HK-2 (cell line): ENCODE data around the gene CAMK1D.
"Not testable (repeated sequence)": the region's sequence is repeated elsewhere in the genome, so short reads cannot be mapped to it uniquely, and the experiment has no call there.

Experiments
- DNase-seq: peaks from one replicate; pipeline ENCODE4 v3.0.0-alpha.2; 2018; ENCODE audit not compliant: unreplicated experiment

The CAMK1D gene

DNA sequence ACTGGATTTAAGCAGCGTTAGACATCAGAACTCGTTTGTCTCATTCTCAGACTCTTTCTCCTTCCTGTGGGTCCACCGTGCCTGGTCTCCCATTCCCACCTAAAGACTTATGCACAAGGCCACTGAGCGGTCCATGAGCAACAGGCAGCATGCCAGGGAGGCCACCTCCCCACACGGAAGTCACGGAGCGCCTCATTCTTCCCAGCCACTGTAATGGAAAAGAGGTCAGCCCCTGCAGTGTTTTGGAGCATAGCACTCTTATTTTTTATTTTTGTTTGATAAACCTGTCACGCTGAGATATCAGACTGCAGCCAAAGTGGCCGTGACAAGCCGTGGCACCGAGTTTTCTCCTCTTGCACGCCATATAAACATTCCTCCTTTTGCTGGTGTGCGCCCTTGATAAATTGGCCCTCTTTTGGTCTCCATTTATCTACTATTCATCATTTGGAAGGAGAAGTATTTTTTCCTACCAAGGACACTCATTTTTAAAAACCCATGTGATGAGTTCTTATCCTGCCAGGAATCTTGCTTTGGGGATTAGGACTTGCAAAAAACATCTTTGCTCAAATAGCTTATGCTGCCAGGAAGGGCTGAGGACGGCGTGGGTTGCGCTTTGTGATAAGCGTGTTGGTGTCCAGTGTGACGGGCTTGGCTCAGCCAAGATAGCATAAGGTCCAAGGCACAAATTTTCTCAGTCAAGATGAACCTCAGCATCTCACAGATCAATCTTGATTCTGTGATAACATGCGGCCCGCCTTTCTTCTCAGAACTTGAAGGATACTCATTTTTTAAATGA, 446.2 kb downstream of the CAMK1D start:
- no peak for DNase-seq

DNA sequence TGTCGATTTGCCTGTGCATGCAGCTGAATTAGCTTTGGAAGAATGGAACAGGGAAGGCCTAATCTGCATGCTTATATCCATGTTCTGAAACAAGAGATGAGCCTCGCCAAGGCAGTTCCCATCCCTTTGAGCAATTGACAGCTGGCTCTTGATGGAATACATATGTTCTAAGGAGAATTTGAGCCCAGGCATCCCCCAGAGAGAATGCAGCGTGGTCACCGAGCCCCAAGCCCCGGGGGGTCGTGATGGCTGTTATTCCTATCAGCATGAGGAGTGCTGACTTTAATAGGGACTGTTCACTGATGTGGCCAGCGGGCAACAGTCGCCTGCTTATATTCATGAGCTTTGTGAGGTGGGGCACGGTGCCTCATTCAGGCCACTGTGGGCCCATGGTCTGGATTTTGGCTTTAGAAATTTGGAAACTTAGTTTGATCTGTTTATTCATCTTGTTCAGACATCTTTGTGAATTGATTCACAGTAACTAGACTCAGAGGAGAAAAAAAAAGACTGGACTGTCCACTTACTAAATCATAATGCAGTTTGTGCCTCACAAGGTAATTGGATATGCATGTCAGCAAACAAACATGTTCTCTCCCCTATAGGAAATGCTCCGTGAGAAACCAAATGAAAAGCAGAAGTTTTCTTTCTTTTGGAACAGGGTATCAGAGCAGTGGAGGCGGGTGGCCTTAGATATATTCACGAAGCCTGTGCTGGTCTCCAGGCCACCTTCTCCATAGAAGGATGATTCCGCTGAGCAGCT, 447.2 kb downstream of the CAMK1D start:
- no peak for DNase-seq

DNA sequence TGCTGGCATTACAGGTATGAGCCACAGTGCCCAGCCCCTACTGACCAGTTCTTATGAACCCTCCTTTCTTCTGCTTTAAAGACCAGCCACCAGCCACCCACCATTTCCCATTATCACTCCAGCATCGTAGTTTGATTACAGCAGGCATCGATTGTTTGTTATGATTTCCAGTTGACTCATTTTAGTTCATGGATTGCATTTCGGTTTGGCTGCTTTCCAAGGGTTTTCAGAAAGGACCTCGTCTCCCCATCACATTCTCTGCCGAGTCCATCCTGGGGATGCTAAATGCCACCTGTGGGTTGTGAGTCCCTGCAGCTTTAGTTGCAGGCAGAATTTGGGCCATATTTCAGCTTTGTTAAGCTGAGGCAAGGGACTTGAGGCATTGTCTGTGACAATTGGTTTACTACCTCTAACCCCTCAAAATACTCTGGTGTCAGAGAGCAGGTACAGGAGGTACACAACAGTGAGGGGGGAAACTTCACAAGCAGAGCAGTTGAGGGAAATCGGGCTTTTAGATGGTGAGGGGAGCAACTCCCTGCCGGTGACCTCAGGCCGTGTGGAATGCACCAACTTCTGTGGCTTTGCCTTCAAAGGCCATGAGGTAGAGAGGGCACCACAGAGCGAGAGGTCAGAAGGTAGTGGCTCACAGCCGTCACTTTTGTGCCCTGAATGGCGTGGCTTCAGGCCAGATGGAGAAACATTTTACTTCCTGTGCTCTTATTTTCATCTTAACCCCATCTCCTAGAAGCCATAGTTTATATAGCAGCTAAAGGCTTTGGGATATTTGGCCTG, 448.3 kb downstream of the CAMK1D start:
- DNase-seq, result no peak

DNA sequence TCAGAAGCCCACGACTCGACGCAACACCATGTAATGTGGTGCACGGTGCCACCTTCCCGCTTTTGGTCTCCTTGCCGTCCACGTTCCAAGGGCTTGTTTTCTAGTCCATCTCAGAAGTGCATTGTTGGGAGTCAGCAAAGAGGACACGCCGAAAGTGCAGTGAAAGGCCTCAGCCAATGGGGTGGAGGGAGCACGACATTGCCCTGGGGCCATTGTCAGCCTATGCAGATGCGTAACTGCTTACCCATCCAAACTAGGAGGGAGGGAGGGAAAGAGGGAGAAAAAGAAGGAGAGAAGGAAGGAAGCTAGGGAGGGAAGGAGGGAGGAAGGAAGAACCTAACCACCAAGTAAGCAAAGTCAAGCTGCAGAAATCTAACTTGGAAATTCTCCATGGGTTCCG, 449.8 kb downstream of the CAMK1D start:
- no peak for DNase-seq

DNA sequence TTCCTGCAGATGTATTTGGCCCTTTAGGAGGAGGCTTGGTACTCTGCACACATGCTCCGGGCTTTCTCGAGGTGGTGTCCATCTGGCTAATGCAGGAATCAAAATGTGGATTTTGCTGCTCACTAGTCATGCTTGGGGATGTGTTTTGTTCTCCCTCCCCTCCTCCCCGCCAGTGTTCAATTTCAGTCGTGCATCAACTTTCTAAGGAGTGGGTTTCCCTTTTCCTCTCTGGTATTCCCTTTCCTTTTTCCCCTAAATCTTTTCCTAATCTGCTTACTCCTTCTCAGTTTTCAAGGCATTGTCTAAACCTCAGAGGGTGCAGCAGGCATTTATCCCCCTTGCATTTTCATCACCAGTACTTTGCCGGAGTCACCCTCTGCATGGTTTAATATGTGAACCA, 450.4 kb downstream of the CAMK1D start:
- DNase-seq, result no peak

DNA sequence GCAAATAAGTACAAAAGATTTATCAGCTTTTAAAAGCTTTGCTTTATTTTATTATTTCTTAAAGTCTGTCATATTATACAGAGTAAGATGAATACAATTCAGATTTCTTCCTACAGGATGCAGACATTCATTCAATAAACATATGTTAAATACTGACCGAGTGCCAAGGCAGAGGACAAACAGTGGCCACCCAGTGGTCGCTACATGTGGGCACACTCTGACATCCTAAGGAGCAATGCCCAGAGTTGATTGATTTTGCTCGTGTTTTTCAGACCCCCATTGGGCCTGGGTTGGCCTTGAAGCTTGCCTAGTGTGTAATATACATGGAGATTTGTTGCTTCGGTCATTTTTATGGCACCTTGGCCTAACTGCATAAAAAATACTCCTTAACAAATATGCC, 451.0 kb downstream of the CAMK1D start:
- no peak for DNase-seq

DNA sequence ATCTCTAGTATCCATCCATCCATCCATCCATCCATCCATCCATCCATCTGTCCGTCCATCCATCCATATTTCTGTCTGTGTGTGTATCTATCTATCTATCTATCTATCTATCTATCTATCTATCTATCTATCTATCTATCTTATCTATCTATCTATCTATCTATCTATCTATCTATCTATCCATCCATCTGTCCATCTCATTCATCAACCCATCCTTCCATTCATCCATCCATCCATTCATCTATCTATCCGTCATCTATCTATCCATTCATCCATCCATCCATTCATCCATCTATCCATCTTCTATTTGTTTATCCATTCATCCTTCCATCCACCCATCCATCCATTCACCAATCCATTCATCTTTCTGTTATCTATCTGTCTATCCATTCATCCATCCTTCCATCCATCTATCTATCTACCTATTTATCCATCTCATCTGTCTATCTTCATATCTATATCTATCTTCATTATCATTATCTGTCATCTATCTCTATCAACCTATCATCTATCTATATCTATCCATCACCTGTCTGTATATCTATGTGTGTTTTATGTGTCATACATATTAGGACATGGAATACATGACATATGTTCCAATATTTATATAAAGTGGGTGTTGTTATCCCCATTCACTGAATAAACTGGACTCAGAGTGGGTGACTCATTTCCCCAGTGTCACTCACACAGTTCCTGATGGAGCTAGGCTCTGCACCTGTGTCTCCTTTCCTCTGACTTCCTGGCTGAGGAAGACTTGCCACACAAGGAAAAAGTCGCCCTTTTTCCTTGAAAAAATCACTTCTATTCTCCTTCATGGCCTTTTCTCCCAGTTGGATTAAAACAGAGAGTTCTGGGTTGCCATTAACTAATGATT, 452.1 kb downstream of the CAMK1D start:
- no peak for DNase-seq

DNA sequence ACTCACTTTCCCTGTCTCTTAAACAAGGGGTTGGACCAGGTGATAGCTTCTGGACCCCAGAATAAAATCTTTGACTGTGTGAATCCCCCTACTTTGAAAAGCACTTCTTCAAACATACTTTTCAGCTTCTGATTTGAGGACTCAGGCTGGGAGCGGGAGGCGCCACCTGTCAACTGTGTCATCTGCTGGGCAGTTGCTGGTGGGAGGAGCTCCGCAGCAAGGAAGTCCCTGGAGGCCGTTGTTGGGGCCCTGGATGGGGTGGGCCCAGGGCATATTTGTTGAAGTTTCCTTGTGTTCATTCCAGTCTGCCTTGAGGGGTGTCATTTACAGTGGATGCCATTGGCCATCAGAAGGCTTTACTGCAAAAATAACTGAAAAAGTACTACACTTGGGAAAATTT, 454.4 kb downstream of the CAMK1D start:
- no peak for DNase-seq

DNA sequence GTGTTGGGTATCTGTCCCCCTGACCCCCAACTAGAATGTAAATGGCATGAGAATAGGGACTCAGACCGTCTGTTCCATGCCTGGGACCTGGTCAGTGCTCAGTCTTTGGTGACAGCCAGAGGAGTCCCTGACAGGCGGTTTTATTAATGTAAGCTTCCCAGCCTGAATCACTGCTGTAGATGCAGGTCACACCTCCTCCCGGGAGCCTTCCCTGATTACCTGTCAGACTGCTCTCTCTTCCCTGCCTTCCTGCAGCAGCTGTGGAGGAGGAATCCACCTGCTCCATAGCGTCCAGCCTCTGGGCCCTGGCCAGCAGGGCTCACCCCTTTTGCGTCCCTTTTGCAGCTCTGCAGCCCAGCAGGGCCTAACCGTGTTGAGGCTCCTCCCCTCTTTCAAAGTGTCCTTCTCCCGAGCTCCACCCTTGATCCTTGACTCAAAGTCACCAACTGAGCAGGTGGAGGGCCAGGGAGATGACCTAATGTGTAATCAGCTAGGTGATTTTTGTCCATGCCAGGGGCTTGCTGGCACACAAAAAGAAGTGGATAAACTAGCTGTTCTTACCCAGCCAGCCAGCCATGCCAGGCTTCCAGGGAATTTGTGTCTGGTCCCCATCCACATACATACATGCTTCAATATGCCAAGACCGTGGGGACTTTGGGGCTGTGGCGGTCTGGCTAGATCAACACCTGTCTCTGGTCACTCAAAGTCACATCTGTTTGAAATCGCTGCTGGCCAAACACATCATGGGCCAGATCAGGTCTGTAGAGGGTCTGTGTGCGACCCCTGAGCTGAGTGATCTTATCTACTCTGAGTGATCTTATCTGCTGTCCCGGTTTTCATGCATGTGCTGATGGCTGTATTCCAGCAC, 457.1 kb downstream of the CAMK1D start:
- no peak for DNase-seq

DNA sequence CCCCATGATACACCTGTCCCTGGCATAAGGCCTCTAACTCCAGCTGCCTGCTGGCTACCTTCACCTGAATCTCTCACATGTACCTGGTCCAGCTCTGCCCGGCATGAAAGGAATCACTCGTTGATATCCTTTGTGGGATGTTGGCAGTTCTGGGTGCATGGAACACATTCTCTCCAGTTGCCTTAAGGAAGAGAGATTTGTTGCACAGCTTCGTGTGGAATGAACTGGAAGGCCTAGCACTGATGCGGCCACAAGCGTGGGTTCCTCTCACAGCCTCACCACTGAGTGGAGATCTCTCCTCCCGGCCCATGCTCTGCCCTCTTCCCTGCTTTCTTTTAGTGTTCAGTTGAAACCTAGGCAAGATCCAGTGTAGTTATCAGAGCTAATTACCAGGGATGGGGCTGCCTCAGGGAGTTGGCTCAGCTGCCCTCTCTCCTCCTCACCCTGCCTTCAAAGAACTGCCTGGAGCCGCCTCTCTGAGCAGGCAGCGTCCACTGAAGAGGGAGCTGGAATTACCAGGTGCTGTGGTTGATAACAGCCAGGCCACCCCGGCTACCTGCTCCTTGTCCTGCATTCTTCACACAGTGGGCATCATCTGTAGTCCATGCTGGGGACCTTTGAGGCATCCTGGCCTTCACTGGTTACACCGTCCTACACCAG, 457.9 kb downstream of the CAMK1D start:
- DNase-seq, result no peak

DNA sequence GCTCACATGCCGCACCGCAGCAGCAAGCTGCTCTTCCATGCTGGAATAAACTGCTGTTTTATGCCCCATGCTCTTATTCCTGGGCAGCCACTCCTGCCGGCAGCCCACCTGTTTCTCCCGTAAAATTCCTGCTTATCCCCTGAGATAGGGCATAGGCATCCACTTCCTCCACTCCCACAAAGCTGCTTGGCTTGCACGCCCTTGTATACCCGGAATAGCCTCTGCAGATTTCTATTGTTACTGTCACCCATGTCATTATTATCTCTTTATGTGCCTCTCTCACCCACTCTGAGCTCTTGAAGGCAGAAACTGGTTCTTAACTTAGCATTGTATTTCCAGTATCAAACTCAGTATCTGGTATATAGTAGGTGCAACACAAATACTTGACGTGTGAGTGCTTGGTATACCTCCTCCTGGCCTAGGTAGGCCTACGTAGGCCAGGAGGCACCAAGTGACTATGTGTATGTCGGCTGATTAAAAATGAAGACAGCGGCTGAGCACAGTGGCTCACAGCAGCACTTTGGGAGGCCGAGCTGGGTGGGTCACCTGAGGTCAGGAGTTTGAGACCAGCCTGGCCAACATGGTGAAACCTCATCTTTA, 458.8 kb downstream of the CAMK1D start:
- no peak for DNase-seq

DNA sequence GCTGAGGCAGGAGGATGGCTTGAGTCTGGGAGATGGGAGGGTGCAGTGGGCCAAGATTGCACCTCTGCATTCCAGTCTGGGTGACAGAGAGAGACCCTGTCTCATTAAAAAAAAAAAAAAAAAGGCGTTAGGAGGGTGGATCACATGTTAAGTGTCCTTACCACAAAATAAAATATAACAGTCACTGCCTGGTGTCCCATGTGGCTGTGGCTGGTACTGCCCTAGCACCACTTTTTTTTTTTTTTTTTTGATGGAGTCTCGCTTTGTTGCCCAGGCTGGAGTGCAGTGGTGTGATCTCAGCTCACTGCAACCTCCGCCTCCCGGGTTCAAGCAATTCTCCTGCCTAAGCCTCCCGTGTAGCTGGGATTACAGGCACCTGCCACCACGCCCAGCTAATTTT, 460.7 kb downstream of the CAMK1D start:
- DNase-seq, result not testable (repeated sequence)

DNA sequence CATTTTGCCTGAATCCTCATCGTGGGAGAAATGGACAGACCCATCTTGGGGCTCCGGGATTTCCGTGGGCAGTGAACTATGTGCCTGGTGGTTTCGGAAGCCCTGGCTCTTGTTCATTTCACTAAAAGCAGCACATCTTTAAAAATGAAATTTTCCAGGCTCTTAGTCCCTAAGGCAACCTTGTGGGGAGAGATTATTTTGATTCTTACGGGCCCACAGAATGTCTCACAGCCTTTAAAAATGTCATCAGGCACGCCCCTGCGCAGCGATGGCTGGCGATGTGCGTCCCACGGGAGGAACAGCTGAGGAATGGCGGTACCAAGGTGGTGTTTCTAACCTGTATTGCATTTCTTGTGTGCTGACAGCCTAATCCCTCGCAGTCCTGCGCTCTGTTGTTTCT, 462.5 kb downstream of the CAMK1D start:
- DNase-seq, result no peak

DNA sequence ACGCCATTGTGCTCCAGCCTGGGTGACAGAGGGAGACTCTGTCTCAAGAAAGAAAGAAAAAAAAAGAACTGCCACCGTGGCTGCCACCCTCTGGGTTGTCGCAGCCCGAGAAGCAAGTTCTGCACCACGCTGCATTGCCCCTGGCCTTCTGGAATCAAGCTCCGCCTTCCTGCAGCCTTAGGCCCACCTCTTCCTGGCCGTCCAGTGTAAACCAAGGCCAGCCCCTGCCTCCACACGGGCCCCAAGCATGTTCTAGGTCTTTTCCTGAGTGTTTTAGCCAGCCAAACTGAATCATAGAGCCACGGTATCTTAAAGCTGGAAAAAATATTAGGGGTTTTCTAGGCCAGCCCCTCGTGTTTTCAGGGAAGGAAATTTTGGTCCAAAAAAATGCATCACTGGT, 463.2 kb downstream of the CAMK1D start:
- no peak for DNase-seq

DNA sequence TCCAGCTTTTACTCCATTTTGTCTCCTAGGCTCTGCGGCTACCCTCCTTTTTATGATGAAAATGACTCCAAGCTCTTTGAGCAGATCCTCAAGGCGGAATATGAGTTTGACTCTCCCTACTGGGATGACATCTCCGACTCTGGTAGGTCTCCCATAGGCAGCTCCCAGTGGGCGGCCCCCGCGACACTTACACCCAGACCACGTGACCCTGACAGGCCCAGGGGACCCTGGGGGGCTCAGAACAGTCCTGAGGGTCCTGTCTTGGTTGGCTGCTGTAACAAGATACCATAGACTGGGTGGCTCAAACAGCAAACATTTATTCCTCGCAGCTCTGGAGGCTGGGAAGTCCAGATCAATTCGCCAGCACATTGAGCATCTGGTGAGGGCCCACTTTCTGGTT, 464.8 kb downstream of the CAMK1D start:
- no peak for DNase-seq

DNA sequence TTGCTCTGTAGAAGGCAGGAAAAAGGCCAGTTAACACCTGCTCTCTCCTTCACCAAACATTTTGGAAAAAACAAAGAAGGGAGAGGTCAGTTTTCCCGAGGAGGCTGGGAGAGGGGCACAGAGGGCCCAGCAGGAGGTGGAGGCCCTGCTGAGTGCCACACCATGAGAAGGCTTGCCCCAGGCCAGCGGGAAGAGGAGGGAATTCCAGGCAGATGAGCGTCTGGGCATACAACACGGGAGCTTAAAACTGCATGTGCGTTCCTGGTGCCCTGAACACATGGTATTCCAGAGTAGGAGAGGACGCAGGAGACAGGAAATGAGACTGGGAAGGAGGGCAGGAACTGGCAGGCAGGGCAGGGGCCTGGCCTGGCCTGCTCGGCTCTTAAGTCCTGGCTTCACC, 469.7 kb downstream of the CAMK1D start:
- no peak for DNase-seq

DNA sequence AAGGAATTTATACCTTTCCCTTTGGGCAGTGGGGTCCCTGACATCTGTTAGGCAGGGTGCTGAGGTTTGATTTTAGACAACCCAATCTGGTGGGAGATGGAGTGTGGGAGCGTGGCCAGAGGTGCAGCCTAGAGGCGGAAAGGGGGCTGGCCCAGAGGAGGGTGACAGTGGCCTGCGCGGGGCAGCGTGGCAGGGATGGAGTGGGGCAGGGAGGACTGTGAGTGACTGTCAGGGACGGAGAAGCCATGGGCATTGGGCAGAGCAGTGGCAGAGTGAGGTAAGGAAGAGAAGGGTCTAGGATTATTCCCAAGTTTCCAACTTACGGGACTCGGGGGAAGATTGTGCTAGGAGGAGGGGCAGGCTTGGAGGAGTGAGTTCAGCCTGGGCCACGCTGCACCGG, 470.3 kb downstream of the CAMK1D start:
- DNase-seq, result no peak

DNA sequence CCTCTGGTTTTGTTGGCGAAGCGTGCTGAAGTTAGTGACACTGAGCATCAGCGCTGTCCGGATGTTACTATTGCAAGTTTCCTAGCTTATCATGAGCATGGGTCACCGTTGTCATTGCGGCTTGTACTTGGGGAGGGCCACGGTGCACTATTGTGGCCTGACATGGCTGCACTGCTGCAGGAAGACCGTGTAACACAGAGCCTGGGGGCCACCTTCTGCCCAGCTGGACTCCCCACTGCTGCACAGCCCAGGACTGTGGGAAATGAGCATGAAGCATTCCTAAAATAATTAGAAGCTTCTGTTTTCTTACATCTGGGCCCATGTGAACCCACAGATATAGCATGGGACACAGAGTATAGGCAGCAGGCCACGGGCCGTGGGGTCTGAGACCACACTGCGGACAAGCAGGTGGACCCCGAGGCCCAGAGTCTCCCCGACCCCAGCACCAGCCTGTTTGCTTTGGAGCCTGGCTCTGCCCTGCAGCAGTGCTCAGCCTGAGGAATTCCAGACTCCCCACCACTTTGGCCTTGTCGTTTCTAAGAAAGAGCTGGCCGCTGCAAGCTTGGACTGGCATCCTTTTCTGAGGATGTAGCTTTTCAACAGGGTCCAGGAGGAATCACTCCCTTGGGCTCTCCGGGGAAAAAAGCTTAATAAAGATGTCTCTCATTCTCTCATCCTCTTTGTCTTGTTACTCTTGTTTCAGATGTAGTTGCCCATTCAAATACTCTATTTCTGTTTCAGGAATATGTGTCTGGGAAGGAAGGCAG, 473.0 kb downstream of the CAMK1D start:
- DNase-seq, result no peak

DNA sequence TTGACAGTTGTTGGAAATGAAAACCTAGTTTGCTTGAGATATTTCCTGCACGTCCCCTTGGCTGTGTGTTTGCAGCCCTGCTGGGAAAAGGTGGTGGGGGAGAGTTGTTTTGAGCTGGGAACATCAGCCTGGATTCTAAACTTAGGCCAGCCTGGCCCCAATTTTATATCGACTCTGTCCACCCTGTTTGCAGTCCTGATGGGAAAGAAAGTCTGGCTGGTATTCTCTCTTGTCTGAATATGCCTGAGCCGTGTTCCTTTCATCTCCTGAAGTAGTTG, 473.5 kb downstream of the CAMK1D start:
- DNase-seq, result no peak
